Ascending aorta (tissue), 2 donors: Measurements from ENCODE around the gene CCDC83. TPM values are rescaled to one million over a fixed set of nuclear protein-coding genes. Genes with fewer than 3 reads are reported as not detected.

ENCODE experiments used
- DNase-seq, 2 donors: peaks; one replicate each; pipeline ENCODE4 v3.0.0-alpha.2; 2019; ENCODE audit warnings: low spot score in 2 of 2
- H3K27ac ChIP-seq, 2 donors: fragments of 200-600 bp; sonication (generic); one replicate each; pipeline ENCODE4 v1.5.1; 2016 to 2017; ENCODE audit warnings: mild to moderate bottlenecking in 1 of 2
- H3K27me3 ChIP-seq: fragments of 200-600 bp; sonication (generic); one replicate; pipeline ENCODE4 v1.5.1; 2017
- H3K36me3 ChIP-seq, 2 donors: fragments of 200-600 bp; sonication (generic); one replicate each; pipeline ENCODE4 v1.5.1; 2016
- H3K4me1 ChIP-seq, 2 donors: fragments of 200-600 bp; sonication (generic); one replicate each; pipeline ENCODE4 v1.5.1; 2016 to 2017; ENCODE audit warnings: mild to moderate bottlenecking in 1 of 2
- H3K4me3 ChIP-seq, 2 donors: fragments of 200-600 bp; sonication (generic); one replicate each; pipeline ENCODE4 v1.5.1; 2016 to 2017; ENCODE audit warnings: mild to moderate bottlenecking in 1 of 2
- H3K9me3 ChIP-seq, 2 donors: fragments of 200-600 bp; sonication (generic); one replicate each; pipeline ENCODE4 v1.5.1; 2016
- intact Hi-C: fragments of 100-400 bp; cut with DNase I; formaldehyde crosslinking; loops from one replicate; pipeline ENCODE4 v1.15.1; 2023
- total RNA-seq: library from RNA; depleted of rRNA; stranded (reverse); fragments of >200 nt; gene quantifications from one replicate; pipeline ENCODE4 v1.1.0, GENCODE V29; 2016
- TF ChIP-seq, protein P1 (sequence below), 3 experiments: fragments of 200-600 bp in 2 of 3; fragments of 450-650 bp in 1 of 3; sonication (generic) in 2 of 3; IDR thresholded peaks; one replicate each; pipeline ENCODE4 v1.5.1; 2016 to 2019; ENCODE audit warnings: antibody characterized with exemption in 3 of 3, mild to moderate bottlenecking in 1 of 3, moderate library complexity in 1 of 3

The CCDC83 gene
- total RNA-seq, 1 donor from 2014 or later, result not detected

DNA sequence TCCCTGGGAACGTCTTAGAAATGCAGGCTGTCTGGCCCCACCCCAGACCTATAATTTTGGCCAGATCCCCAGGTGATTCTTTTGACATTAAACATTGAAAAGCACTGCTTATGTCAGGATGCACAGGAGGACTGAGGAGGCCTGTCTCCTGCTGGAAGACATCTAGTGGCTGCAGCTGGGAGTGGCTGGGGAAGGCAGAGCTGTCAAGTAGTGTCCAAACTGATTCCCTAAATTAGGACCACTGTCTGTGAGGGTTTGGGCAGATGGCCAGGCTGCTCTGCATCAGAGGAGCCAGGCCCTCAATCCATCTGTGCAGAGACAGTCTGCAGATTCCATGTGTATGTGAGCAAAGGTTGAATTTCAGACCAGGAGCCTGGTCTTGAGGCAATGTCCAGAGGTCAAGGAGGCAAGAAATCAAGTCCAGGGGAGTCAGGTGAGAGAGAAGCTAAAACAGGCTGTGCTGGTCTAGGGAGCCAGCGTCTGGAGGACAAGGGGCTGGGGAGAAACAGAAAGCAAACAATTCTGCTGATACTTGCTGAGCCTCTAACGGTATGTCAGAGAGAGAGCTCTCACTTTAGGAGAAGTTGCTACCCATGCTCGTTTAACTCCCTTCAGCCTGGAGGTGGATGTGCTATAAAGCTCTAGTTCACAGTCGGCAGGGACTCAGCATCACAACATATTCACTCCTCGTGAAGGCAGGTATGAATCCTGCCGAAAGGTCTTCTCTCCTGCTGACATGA, 28.9 kb upstream of the CCDC83 start:
- intact Hi-C loops, result no loop called here
- Histone ChIP-seq H3K36me3 (no peaks in the 10 kb centered on the region), H3K27me3 (no peaks in the 10 kb centered on the region), H3K9me3 (no peaks in the 10 kb centered on the region), H3K4me1 (peaks cover 0 to 14% of the 10 kb centered on the region in 2 donors), H3K27ac (peak overlapping the region in 1 of 2 donors; percentile 65), H3K4me3 (no peak overlapping the region)
- TF ChIP-seq, protein P1, sequence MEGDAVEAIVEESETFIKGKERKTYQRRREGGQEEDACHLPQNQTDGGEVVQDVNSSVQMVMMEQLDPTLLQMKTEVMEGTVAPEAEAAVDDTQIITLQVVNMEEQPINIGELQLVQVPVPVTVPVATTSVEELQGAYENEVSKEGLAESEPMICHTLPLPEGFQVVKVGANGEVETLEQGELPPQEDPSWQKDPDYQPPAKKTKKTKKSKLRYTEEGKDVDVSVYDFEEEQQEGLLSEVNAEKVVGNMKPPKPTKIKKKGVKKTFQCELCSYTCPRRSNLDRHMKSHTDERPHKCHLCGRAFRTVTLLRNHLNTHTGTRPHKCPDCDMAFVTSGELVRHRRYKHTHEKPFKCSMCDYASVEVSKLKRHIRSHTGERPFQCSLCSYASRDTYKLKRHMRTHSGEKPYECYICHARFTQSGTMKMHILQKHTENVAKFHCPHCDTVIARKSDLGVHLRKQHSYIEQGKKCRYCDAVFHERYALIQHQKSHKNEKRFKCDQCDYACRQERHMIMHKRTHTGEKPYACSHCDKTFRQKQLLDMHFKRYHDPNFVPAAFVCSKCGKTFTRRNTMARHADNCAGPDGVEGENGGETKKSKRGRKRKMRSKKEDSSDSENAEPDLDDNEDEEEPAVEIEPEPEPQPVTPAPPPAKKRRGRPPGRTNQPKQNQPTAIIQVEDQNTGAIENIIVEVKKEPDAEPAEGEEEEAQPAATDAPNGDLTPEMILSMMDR (IDR thresholded peaks at IDR 0.05), result peak; percentile 11 to 26 (median 16)
- no peak for DNase-seq

DNA sequence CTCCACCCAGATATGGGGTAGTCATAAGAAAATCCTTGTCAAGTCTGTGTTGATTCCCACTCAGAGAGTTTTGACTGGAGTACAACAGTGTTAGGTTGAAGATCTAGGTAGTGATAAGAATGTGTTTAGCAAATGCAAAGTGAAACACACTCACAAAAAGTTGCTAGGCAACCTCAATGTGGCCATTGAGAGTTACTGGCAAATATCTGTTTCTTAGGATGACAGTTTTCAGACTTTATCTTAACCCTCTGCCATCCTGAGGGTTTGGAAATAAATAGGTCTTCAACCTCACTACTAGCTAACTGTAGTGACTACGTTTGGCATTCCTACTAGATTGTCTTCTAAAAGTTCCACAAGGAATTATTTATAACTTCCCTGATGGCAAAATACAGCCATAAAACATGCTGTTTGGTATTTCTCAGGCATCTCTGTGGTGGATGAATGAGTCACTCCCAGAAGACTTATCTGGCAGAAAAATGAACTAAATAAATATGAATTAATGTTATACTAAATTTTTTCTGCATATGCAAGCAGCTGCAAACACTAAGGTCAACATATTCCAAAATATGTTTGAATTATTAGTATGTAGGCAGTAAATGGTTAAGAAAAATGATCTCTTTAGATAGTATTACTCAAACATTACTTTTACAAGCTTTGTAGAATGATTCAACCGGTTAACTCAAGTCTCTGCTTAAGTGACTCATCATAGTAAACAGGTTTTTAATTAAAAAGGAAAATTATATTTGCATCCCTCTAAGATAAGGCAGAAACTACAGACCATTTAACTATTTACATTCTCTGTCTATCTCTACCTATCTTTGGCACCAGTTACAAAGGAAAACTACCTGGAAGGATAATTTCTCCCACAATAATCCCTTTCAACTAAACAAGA, 27.2 kb upstream of the CCDC83 start:
- no peak for DNase-seq
- H3K27me3 ChIP-seq, result no peaks in the 10 kb centered on the region
- H3K9me3 ChIP-seq, result no peaks in the 10 kb centered on the region
- H3K4me3 ChIP-seq, result no peak overlapping the region
- H3K27ac ChIP-seq, result peak overlapping the region; percentile 45 to 65
- H3K4me1 ChIP-seq, result peaks cover 0 to 14% of the 10 kb centered on the region in 2 donors
- H3K36me3 ChIP-seq, result no peaks in the 10 kb centered on the region
- TF ChIP-seq, protein P1 (IDR thresholded peaks at IDR 0.05), result no peak
- intact Hi-C loops, result no loop called here

DNA sequence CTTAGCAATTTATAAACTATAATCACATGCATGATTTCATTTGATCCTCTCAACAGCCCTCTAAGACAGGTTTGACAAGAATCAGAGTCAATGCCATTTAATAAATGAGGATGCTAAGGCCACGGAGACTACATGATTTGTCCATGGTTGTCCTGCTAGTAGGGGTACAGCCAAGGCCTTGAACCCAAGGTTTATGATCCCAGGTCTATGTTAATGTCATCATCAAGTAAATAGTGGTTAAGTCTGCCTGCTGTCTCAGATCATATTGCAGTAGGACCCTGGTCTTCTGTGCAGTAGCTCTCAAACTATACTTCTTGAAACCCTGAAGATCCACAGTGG, 26.6 kb upstream of the CCDC83 start:
- H3K4me3 ChIP-seq, result no peak overlapping the region
- TF ChIP-seq, protein P1 (IDR thresholded peaks at IDR 0.05), result no peak
- intact Hi-C loops, result no loop called here
- no peaks in the 10 kb centered on the region for H3K9me3 ChIP-seq
- no peaks in the 10 kb centered on the region for H3K27me3 ChIP-seq
- peaks cover 0 to 14% of the 10 kb centered on the region in 2 donors for H3K4me1 ChIP-seq
- H3K36me3 ChIP-seq, result no peaks in the 10 kb centered on the region
- no peak for DNase-seq
- no peak overlapping the region for H3K27ac ChIP-seq

DNA sequence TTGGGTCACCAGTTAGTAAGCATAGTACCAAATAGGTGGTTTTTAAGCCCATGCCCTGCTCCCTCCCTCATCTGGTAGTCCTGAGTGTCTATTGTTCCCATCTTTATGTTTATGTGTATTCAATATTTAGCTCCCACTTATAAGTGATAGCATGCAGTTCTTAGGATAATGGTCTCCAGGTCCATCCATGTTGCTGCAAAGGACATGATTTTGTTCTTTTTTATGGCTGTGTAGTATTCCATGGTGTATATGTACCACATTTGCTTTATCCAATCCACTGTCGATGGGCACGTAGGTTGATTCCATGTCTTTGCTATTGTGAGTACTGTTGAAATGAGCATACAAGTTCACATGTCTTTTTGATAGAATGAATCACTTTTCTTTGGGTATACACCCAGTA, 26.0 kb upstream of the CCDC83 start:
- no peaks in the 10 kb centered on the region for H3K36me3 ChIP-seq
- H3K4me1 ChIP-seq, result peaks cover 0 to 14% of the 10 kb centered on the region in 2 donors
- no peak overlapping the region for H3K4me3 ChIP-seq
- intact Hi-C loops, result no loop called here
- no peaks in the 10 kb centered on the region for H3K9me3 ChIP-seq
- DNase-seq, result no peak
- TF ChIP-seq, protein P1 (IDR thresholded peaks at IDR 0.05), result no peak
- H3K27ac ChIP-seq, result no peak overlapping the region
- H3K27me3 ChIP-seq, result no peaks in the 10 kb centered on the region

DNA sequence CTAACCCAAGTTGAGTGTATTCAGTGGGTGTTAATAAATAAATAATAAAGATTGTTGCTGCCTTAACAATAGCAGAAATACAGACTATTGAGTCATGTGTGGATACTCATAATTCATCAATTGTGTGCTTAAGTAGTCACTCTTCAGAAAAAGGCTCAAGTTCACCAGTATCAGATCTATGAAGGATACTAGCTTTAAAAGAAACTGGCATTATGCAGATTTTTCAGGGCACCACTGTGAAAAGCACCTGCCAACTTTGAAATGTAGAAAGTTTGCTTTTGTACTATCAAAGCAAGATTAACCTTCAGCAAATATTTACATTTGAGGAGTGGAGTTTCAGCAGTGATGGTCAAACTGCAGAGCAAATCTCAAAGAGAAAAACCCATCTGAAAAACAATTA, 24.1 kb upstream of the CCDC83 start:
- H3K9me3 ChIP-seq, result peaks cover 7 to 8% of the 10 kb centered on the region in 2 donors
- no peak overlapping the region for H3K27ac ChIP-seq
- intact Hi-C loops, result no loop called here
- no peaks in the 10 kb centered on the region for H3K27me3 ChIP-seq
- no peak overlapping the region for H3K4me3 ChIP-seq
- no peaks in the 10 kb centered on the region for H3K36me3 ChIP-seq
- DNase-seq, result no peak
- peaks cover 0 to 13% of the 10 kb centered on the region in 2 donors for H3K4me1 ChIP-seq
- TF ChIP-seq, protein P1 (IDR thresholded peaks at IDR 0.05), result no peak
